Measurements from ENCODE around the gene ODAD3. TPM values are rescaled to one million over a fixed set of nuclear protein-coding genes. Genes with fewer than 3 reads are reported as not detected.

Gene ODAD3
- total and polyA plus RNA-seq, 2 of the 13 experiments (the other 11 are each of a cell fraction or from before 2014, with no cell fraction given) = 0.04 to 0.08 TPM

DNA sequence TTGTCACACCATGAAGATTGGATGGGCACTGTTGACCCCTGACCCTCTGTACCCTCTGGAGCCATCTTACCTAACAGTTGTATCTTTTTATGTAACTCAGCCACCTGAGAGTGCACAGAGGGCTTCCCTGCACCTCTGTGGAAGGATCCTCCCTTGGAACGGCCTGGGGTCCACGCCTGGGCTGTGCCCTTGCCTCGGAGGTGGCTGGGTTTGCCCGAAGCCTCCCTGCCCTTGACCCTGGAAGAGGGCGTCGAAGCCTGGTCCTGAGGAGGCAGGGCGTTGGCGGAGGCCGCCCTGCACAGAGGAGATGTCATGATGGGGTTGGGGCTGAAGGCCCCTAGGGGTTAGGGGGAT, 241 bp downstream of the ODAD3 start (continued):
- TF ChIP-seq CHD2 (IDR thresholded peaks at IDR 0.05; ENCODE audit: low read depth, low read length) (no peak), ZNF10 (CRISPR knock-in tag; IDR thresholded peaks at IDR 0.05; ENCODE audit: borderline replicate concordance, low read depth) (no peak), NRL (CRISPR knock-in tag; IDR thresholded peaks at IDR 0.05; ENCODE audit: borderline replicate concordance) (0 out of 2 replicates have a peak, but pooled peaks have one; percentile 6), TBP (CRISPR knock-in tag; IDR thresholded peaks at IDR 0.05) (no peak), ZNF674 (CRISPR knock-in tag; IDR thresholded peaks at IDR 0.05; ENCODE audit: low read depth) (no peak), ZNF563 (CRISPR knock-in tag; IDR thresholded peaks at IDR 0.05) (no peak; the same call in 1 of the 2 replicates), ZNF546 (CRISPR knock-in tag; conservative IDR thresholded peaks at IDR 0.05) (0 out of 2 replicates have a peak, but pooled peaks have one; percentile 0), WIZ (CRISPR knock-in tag; IDR thresholded peaks at IDR 0.05) (no peak), NFYC (CRISPR knock-in tag; IDR thresholded peaks at IDR 0.05) (no peak), SRF (IDR thresholded peaks at IDR 0.05; ENCODE audit: low read depth, low read length) (no peak), ZNF569 (CRISPR knock-in tag; IDR thresholded peaks at IDR 0.05; ENCODE audit: borderline replicate concordance) (no peak), RAD21 (CRISPR knock-in tag; IDR thresholded peaks at IDR 0.05) (0 out of 2 replicates have a peak, but pooled peaks have one; percentile 7)
- TF ChIP-seq, protein P1, sequence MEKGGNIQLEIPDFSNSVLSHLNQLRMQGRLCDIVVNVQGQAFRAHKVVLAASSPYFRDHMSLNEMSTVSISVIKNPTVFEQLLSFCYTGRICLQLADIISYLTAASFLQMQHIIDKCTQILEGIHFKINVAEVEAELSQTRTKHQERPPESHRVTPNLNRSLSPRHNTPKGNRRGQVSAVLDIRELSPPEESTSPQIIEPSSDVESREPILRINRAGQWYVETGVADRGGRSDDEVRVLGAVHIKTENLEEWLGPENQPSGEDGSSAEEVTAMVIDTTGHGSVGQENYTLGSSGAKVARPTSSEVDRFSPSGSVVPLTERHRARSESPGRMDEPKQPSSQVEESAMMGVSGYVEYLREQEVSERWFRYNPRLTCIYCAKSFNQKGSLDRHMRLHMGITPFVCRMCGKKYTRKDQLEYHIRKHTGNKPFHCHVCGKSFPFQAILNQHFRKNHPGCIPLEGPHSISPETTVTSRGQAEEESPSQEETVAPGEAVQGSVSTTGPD (CRISPR knock-in tag; IDR thresholded peaks at IDR 0.05) = no peak
- TF ChIP-seq, protein P2, sequence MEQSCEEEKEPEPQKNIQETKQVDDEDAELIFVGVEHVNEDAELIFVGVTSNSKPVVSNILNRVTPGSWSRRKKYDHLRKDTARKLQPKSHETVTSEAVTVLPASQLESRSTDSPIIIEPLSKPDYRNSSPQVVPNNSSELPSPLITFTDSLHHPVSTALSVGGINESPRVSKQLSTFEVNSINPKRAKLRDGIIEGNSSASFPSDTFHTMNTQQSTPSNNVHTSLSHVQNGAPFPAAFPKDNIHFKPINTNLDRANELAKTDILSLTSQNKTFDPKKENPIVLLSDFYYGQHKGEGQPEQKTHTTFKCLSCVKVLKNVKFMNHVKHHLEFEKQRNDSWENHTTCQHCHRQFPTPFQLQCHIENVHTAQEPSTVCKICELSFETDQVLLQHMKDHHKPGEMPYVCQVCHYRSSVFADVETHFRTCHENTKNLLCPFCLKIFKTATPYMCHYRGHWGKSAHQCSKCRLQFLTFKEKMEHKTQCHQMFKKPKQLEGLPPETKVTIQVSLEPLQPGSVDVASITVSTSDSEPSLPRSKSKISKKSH (CRISPR knock-in tag; IDR thresholded peaks at IDR 0.05; ENCODE audit: borderline replicate concordance) = peak; percentile 31; the same call in 1 of the 2 replicates
- TF ChIP-seq, protein P3, sequence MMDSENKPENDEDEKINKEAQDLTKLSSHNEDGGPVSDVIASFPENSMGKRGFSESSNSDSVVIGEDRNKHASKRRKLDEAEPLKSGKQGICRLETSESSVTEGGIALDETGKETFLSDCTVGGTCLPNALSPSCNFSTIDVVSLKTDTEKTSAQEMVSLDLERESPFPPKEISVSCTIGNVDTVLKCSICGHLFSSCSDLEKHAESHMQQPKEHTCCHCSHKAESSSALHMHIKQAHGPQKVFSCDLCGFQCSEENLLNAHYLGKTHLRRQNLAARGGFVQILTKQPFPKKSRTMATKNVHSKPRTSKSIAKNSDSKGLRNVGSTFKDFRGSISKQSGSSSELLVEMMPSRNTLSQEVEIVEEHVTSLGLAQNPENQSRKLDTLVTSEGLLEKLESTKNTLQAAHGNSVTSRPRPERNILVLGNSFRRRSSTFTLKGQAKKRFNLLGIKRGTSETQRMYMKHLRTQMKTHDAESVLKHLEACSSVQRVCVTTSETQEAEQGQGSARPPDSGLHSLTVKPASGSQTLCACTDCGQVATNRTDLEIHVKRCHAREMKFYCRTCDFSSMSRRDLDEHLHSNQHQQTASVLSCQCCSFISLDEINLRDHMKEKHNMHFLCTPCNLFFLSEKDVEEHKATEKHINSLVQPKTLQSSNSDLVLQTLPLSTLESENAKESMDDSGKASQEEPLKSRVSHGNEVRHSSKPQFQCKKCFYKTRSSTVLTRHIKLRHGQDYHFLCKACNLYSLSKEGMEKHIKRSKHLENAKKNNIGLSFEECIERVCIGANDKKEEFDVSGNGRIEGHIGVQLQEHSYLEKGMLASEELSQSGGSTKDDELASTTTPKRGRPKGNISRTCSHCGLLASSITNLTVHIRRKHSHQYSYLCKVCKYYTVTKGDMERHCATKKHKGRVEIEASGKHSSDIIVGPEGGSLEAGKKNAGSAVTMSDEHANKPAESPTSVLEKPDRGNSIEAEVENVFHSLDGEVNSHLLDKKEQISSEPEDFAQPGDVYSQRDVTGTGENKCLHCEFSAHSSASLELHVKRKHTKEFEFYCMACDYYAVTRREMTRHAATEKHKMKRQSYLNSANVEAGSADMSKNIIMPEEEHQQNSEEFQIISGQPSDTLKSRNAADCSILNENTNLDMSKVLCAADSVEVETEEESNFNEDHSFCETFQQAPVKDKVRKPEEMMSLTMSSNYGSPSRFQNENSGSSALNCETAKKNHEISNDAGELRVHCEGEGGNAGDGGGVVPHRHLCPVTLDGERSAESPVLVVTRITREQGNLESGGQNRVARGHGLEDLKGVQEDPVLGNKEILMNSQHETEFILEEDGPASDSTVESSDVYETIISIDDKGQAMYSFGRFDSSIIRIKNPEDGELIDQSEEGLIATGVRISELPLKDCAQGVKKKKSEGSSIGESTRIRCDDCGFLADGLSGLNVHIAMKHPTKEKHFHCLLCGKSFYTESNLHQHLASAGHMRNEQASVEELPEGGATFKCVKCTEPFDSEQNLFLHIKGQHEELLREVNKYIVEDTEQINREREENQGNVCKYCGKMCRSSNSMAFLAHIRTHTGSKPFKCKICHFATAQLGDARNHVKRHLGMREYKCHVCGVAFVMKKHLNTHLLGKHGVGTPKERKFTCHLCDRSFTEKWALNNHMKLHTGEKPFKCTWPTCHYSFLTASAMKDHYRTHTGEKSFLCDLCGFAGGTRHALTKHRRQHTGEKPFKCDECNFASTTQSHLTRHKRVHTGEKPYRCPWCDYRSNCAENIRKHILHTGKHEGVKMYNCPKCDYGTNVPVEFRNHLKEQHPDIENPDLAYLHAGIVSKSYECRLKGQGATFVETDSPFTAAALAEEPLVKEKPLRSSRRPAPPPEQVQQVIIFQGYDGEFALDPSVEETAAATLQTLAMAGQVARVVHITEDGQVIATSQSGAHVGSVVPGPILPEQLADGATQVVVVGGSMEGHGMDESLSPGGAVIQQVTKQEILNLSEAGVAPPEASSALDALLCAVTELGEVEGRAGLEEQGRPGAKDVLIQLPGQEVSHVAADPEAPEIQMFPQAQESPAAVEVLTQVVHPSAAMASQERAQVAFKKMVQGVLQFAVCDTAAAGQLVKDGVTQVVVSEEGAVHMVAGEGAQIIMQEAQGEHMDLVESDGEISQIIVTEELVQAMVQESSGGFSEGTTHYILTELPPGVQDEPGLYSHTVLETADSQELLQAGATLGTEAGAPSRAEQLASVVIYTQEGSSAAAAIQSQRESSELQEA (CRISPR knock-in tag; IDR thresholded peaks at IDR 0.05; ENCODE audit: not compliant biosample characterization) = no peak
- TF ChIP-seq, protein P4, sequence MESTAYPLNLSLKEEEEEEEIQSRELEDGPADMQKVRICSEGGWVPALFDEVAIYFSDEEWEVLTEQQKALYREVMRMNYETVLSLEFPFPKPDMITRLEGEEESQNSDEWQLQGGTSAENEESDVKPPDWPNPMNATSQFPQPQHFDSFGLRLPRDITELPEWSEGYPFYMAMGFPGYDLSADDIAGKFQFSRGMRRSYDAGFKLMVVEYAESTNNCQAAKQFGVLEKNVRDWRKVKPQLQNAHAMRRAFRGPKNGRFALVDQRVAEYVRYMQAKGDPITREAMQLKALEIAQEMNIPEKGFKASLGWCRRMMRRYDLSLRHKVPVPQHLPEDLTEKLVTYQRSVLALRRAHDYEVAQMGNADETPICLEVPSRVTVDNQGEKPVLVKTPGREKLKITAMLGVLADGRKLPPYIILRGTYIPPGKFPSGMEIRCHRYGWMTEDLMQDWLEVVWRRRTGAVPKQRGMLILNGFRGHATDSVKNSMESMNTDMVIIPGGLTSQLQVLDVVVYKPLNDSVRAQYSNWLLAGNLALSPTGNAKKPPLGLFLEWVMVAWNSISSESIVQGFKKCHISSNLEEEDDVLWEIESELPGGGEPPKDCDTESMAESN (CRISPR knock-in tag; conservative IDR thresholded peaks at IDR 0.05) = no peak
